Gastroesophageal sphincter (tissue), 4 donors: Measurements from ENCODE around the gene GABRG1. TPM values are rescaled to one million over a fixed set of nuclear protein-coding genes. Genes with fewer than 3 reads are reported as not detected.

ENCODE experiments used
- ATAC-seq: fragments of 150-250 bp; one replicate; pipeline ENCODE4 v1.9.1; 2016; ENCODE audit warnings: mild to moderate bottlenecking, moderate library complexity
- H3K27ac ChIP-seq, 4 donors: fragments of 200-600 bp; sonication (generic) in 3 of 4; 1 replicate in 3 of 4; 2 replicates in 1 of 4; pipeline ENCODE4 v1.5.1; 2016 to 2019
- H3K27me3 ChIP-seq: fragments of 200-600 bp; sonication (generic); one replicate; pipeline ENCODE4 v1.5.1; 2019
- H3K36me3 ChIP-seq, 2 donors: fragments of 200-600 bp; sonication (generic); one replicate each; pipeline ENCODE4 v1.5.1; 2019; ENCODE audit warnings: control low read depth in 1 of 2
- H3K4me1 ChIP-seq, 3 donors: fragments of 200-600 bp; sonication (generic); 1 replicate in 2 of 3; 2 replicates in 1 of 3; pipeline ENCODE4 v1.5.1; 2016 to 2019; ENCODE audit warnings: control low read depth in 2 of 3
- H3K4me3 ChIP-seq, 2 donors: fragments of 200-600 bp; sonication (generic); one replicate each; pipeline ENCODE4 v1.5.1; 2019; ENCODE audit warnings: mild to moderate bottlenecking in 1 of 2, moderate library complexity in 1 of 2
- H3K9me3 ChIP-seq, 3 donors: fragments of 200-600 bp; sonication (generic); one replicate each; pipeline ENCODE4 v1.5.1; 2017 to 2019; ENCODE audit warnings: control low read depth in 2 of 3
- EP300 ChIP-seq: sonication (generic); formaldehyde crosslinking; IDR thresholded peaks from one replicate; pipeline ENCODE4 v1.6.1; 2017; ENCODE audit warnings: antibody characterized with exemption, mild to moderate bottlenecking
- POLR2A ChIP-seq, 2 donors: fragments of 450-650 bp; IDR thresholded peaks; one replicate each; pipeline ENCODE4 v1.6.1; 2017; ENCODE audit warnings: antibody characterized with exemption in 2 of 2, mild to moderate bottlenecking in 2 of 2, moderate library complexity in 1 of 2
- POLR2AphosphoS5 ChIP-seq: sonication (generic); formaldehyde crosslinking; IDR thresholded peaks from one replicate; pipeline ENCODE4 v1.6.1; 2017; ENCODE audit warnings: antibody characterized with exemption
- WGBS, 2 donors: methylation state at CpG; one replicate each; pipeline ENCODE4 v1.1.5; 2018; ENCODE audit warnings: low coverage in 1 of 2; 5-methylcytosine and 5-hydroxymethylcytosine counted together
- total RNA-seq, 4 donors: library from RNA; depleted of rRNA; stranded (reverse); fragments of >200 nt; gene quantifications; one replicate each; pipeline ENCODE4 v1.1.0, GENCODE V29; 2016
- TF ChIP-seq, protein P1 (sequence below), 4 experiments: fragments of 200-600 bp in 2 of 4; fragments of 450-650 bp in 2 of 4; sonication (generic) in 1 of 4; IDR thresholded peaks; one replicate each; pipeline ENCODE4 v1.5.1; 2017 to 2019; ENCODE audit warnings: antibody characterized with exemption in 4 of 4, mild to moderate bottlenecking in 2 of 4, moderate library complexity in 2 of 4

The GABRG1 gene
- total RNA-seq, 4 donors from 2014 or later, result 0.94 TPM; not detected in 3

DNA sequence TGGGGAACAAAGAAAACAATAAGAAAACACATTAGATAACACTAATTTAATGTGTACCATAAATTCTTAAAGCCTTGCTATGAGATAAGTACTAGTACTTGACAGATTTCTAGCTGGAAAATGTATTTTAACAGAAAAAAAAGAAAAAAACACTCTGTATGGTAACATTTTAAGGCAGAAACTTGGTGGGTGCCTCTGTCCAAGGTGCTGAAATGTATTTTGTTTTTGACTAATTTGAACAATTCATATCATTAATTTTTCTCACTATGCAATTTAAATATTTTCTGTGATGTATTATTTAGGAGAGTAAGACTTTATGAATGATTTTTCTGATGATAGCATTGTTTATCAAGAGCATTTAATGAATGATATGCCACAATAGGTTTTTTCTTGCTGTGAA lies 107.5 kb downstream of the GABRG1 start:
- no peaks in the 10 kb centered on the region for H3K9me3 ChIP-seq
- H3K36me3 ChIP-seq, result no peaks in the 10 kb centered on the region
- H3K27ac ChIP-seq, result no peak overlapping the region
- no peak for ATAC-seq
- no peaks in the 10 kb centered on the region for H3K4me1 ChIP-seq
- no peak overlapping the region for H3K4me3 ChIP-seq
- TF ChIP-seq, protein P1, sequence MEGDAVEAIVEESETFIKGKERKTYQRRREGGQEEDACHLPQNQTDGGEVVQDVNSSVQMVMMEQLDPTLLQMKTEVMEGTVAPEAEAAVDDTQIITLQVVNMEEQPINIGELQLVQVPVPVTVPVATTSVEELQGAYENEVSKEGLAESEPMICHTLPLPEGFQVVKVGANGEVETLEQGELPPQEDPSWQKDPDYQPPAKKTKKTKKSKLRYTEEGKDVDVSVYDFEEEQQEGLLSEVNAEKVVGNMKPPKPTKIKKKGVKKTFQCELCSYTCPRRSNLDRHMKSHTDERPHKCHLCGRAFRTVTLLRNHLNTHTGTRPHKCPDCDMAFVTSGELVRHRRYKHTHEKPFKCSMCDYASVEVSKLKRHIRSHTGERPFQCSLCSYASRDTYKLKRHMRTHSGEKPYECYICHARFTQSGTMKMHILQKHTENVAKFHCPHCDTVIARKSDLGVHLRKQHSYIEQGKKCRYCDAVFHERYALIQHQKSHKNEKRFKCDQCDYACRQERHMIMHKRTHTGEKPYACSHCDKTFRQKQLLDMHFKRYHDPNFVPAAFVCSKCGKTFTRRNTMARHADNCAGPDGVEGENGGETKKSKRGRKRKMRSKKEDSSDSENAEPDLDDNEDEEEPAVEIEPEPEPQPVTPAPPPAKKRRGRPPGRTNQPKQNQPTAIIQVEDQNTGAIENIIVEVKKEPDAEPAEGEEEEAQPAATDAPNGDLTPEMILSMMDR (IDR thresholded peaks at IDR 0.05), result no peak
- TF ChIP-seq POLR2AphosphoS5, result no peak
- no peak for TF ChIP-seq EP300
- TF ChIP-seq POLR2A (IDR thresholded peaks at IDR 0.05), result no peak
- no peaks in the 10 kb centered on the region for H3K27me3 ChIP-seq

DNA sequence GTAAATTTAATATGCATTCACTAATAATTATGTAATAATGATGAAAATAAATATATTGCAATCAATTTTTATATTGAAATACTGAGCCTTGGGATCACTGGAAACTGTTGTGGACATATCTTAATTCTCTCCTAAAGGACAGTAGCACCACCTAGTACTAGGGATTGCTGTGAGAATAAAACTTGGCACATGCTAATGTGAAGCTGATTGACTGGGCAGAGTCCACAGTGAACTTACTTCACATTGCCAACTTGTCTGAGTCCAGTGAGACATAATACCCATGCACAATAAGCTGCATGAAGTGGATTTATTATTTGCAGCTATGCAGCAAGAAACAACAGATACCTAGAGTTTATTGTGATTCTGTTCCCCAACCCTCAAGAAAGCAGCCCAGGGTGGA lies 131.1 kb downstream of the GABRG1 start:
- ATAC-seq, result no peak
- TF ChIP-seq POLR2A (IDR thresholded peaks at IDR 0.05), result no peak
- no peak for TF ChIP-seq POLR2AphosphoS5
- TF ChIP-seq, protein P1 (IDR thresholded peaks at IDR 0.05), result no peak
- TF ChIP-seq EP300, result no peak
- Histone ChIP-seq H3K4me1 (no peaks in the 10 kb centered on the region), H3K4me3 (no peak overlapping the region), H3K9me3 (no peaks in the 10 kb centered on the region), H3K27me3 (no peaks in the 10 kb centered on the region), H3K36me3 (no peaks in the 10 kb centered on the region), H3K27ac (no peak overlapping the region)

DNA sequence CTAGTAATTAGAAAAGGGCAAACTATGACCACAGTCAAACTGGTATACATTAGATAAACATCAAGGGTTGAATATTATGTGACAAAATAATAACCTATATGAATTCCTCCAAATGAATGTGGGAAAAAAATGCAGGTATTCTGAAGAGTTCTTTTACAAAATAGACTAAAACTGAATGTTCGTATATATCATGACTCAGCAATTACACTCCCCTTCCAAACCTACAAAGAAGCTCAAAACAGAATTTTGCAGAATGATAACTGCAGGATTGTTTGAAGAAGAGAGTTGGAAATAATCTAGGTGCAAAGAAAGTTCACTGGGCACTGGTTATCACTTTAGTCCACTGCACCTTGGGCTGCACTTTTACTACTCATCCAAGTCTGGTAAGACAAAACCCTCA lies 134.1 kb downstream of the GABRG1 start:
- H3K4me1 ChIP-seq, result no peaks in the 10 kb centered on the region
- no peaks in the 10 kb centered on the region for H3K36me3 ChIP-seq
- H3K27ac ChIP-seq, result no peak overlapping the region
- H3K27me3 ChIP-seq, result no peaks in the 10 kb centered on the region
- H3K9me3 ChIP-seq, result no peaks in the 10 kb centered on the region
- TF ChIP-seq POLR2AphosphoS5 (no peak), EP300 (no peak), POLR2A (IDR thresholded peaks at IDR 0.05) (no peak)
- TF ChIP-seq, protein P1 (IDR thresholded peaks at IDR 0.05), result no peak
- WGBS, 2 donors, result 50 to 68% methylated on average over 1 of the region's 1 CpG
- no peak overlapping the region for H3K4me3 ChIP-seq
- ATAC-seq, result no peak

DNA sequence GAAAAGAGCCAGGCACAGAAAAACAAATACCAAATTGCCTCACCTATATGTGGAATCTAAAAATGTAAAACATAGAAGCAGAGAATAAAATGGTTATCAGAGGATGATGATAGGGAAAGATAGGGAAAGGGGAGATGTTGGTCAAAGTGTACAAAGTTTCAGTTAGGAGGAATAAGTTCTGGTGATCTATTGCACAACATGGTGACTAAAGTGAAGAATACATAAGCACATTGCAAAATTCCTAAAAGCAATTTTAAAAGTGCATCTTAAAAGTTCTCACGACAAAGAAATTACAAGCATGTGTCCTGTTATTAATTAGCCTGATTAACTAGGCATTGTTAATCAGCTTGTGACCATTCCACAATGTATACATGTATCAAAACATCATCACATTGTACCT lies 136.0 kb downstream of the GABRG1 start:
- Histone ChIP-seq H3K27me3 (no peaks in the 10 kb centered on the region), H3K9me3 (no peaks in the 10 kb centered on the region), H3K4me1 (no peaks in the 10 kb centered on the region), H3K36me3 (no peaks in the 10 kb centered on the region), H3K4me3 (no peak overlapping the region), H3K27ac (no peak overlapping the region)
- TF ChIP-seq, protein P1 (IDR thresholded peaks at IDR 0.05), result no peak
- TF ChIP-seq POLR2A (IDR thresholded peaks at IDR 0.05) (no peak), EP300 (no peak), POLR2AphosphoS5 (no peak)
- WGBS, 2 donors, result 82 to 89% methylated on average over 1 of the region's 1 CpG
- no peak for ATAC-seq
